Measurements from ENCODE around the gene HACD4.

HACD4 gene

GRCh38 chr9:20996809-20997208, 34.6 kb downstream of the HACD4 start:
- Histone ChIP-seq H3K4me1 (ENCODE audit: control insufficient read depth, insufficient read depth, low read length) (peaks cover 5% of the 10 kb centered on the region), H3K9me3 (ENCODE audit: control insufficient read depth, insufficient read depth, low read depth, low read length) (no peaks in the 10 kb centered on the region), H3K4me3 (ENCODE audit: low read depth, low read length) (no peak overlapping the region), H3K27ac (ENCODE audit: extremely low read depth, low read depth, low read length) (no peak overlapping the region), H3K36me3 (ENCODE audit: control insufficient read depth in 2 of 2, insufficient read depth in 1 of 2, low read length in 2 of 2) (peaks cover 0 to 15% of the 10 kb centered on the region in 2 experiments; a peak in 1 of 3 replicates)
- TF ChIP-seq SP7 (tag by site-specific recombination; IDR thresholded peaks at IDR 0.05) (no peak), PRDM2 (tag by site-specific recombination; IDR thresholded peaks at IDR 0.05; ENCODE audit: borderline replicate concordance) (no peak), ZNF513 (tag by site-specific recombination; IDR thresholded peaks at IDR 0.05) (no peak), KLF10 (tag by site-specific recombination; IDR thresholded peaks at IDR 0.05) (no peak), FEZF1 (tag by site-specific recombination; IDR thresholded peaks at IDR 0.05) (no peak), ZIC2 (tag by site-specific recombination; IDR thresholded peaks at IDR 0.05) (no peak), ZBTB49 (tag by site-specific recombination; IDR thresholded peaks at IDR 0.05; ENCODE audit: low read depth) (no peak), SP2 (tag by site-specific recombination; IDR thresholded peaks at IDR 0.05) (no peak), OSR2 (tag by site-specific recombination; IDR thresholded peaks at IDR 0.05) (no peak), ZFHX2 (tag by site-specific recombination; conservative IDR thresholded peaks at IDR 0.05) (no peak), ZNF664 (tag by site-specific recombination; IDR thresholded peaks at IDR 0.05) (no peak), ZFP37 (tag by site-specific recombination; IDR thresholded peaks at IDR 0.05) (no peak), ZNF48 (tag by site-specific recombination; IDR thresholded peaks at IDR 0.05) (no peak), ZNF248 (tag by site-specific recombination; IDR thresholded peaks at IDR 0.05) (no peak), RBAK (tag by site-specific recombination; IDR thresholded peaks at IDR 0.05) (no peak), ZNF639 (tag by site-specific recombination; IDR thresholded peaks at IDR 0.05) (no peak), ZNF518A (tag by site-specific recombination; conservative IDR thresholded peaks at IDR 0.05; ENCODE audit: low read depth) (no peak), ZNF654 (tag by site-specific recombination; IDR thresholded peaks at IDR 0.05; ENCODE audit: low read depth) (no peak)
- ChIA-PET POLR2A (no interaction called here), CTCF (interaction anchor here (0.8 kb wide), 1 partner anchor 114 kb away, joined by 4 read pairs; no protein-coding TSS in a partner anchor)

Measured in HEK293 (cell line).